GM18951 (cell line): ENCODE measurements around the gene PCSK5.

Experiments used
- POLR2A ChIP-seq: IDR thresholded peaks from 4 replicates; pipeline ENCODE4 v1.6.1; 2011; ENCODE audit warnings: mild to moderate bottlenecking; ENCODE audit not compliant: insufficient read length, insufficient read depth; ENCODE audit errors: extremely low read depth
- in situ Hi-C: fragments of 300-500 bp; cut with MboI; formaldehyde crosslinking; loops from one replicate; pipeline ENCODE4 v1.12.0; 2022; ENCODE audit warnings: low sequenced_read_pairs, mixed read lengths, inconsistent platforms; ENCODE audit not compliant: unreplicated experiment

Gene PCSK5

GRCh38 chr9:76377791-76378190 lies 487.3 kb downstream of the PCSK5 start:
- in situ Hi-C loops = no loop called here
- TF ChIP-seq POLR2A = no peak

DNA sequence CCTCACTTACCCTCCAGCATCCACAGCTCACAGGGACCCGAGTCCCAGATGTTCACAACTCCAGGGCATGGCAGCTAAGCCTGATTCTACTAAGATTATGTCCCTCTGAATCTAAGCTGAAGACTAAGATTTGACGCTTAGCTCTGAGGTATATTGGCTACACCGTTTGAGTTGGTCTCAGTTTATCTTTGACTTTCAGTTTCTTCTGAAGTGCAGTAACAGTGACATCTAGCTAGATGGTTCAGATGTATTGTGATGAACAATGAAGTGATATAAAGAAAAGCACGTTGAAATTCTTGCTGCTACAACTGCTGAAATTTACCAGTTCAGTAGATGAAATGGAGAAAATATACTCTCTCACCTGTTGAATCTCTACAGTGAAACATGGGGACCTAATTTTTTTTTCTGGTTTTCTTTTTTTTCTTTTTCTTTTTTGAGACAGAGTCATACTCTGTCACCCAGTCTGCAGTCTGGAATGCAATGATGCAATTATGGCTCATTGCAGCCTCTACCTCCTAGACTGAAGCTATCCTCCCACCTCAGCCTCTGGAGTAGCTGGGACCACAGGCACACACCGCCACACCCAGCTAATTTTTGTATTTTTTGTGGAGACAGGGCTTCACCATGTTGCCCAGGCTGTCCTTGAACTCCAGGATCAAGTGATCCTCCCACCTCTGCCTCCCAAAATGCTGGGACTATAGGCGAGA lies 488.0 kb downstream of the PCSK5 start:
- TF ChIP-seq POLR2A = no peak
- in situ Hi-C loops = no loop called here

GRCh38 chr9:76379494-76379893 lies 489.0 kb downstream of the PCSK5 start:
- no peak for TF ChIP-seq POLR2A
- in situ Hi-C loops = no loop called here

- no peak for TF ChIP-seq POLR2A
- in situ Hi-C loops = no loop called here
Observed at GRCh38 chr9:76390656-76391055, 500.2 kb downstream of the PCSK5 start.

DNA sequence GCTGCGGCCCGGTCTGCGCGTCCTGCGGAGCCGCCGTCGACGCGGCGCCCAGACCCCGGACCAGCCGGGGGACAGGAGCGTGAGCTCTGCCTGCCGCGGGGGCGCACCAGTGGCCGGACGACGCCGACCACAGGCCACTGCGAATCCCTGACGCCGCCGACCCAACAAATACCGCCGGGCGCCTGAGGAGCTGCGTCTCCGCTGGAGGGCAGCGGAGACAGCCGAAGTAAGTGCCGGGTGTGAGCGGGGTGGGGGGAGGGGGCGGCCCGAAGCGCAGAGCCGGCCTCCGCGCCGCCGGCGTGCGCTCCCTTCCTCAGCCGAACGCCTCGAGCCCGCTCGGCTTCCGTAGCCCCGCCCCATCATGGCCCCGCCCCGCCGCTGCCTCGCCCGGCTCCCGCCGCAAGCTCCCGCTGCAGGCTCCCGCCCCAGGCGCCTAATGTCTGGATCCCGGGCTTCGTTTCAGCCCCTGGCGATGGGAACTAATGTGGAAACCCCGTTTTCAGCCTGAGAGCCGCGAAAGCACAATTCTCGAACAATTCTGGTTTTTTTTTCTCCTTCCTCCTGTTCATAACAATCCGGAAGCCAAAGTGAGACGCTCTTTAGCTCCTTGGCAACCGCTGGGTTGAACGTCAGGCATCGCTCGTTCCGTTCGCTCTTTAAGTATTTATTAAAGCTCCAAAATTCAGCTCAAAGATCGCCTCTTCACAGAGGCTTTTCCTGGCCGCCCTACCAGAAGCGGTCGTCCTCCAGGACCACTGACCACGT lies 503.9 kb downstream of the PCSK5 start, which contains the start of gene RFK:
Gene RFK, minus strand, starts transcription at position 232 of the 765 bp plus-strand sequence. CDS start 255 bp downstream, outside the sequence.
- in situ Hi-C loops = no loop called here
- peak; percentile 72 for TF ChIP-seq POLR2A

GRCh38 chr9:76394960-76395252 lies 504.4 kb downstream of the PCSK5 start:
- in situ Hi-C loops = no loop called here
- no peak for TF ChIP-seq POLR2A

DNA sequence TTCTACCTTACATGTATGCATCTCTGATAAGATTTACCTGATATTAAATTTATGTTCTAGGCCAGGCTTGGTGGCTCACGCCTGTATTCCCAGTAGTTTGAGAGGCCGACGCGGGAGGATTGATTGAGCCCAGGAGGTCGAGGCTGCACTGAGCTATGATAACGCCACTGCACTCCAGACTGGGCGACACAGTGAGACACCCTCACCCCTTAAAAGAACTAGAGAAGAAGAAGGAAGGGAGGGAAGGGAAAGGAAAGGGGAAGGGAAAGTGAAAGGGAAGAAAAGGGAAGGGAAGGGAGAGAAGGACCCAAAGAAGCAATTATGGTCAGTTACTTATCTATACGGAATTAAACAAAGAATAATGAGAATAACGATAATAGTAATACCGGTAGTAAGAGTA lies 504.9 kb downstream of the PCSK5 start:
- in situ Hi-C loops = no loop called here
- no peak for TF ChIP-seq POLR2A

GRCh38 chr9:76396144-76396543 lies 505.7 kb downstream of the PCSK5 start:
- in situ Hi-C loops = no loop called here
- no peak for TF ChIP-seq POLR2A

GRCh38 chr9:76396597-76396996 lies 506.1 kb downstream of the PCSK5 start:
- in situ Hi-C loops = no loop called here
- no peak for TF ChIP-seq POLR2A

GRCh38 chr9:76399856-76400255 lies 509.4 kb downstream of the PCSK5 start:
- TF ChIP-seq POLR2A = no peak
- in situ Hi-C loops = no loop called here

- TF ChIP-seq POLR2A = no peak
Observed at GRCh38 chr9:76400534-76401096, 510.1 kb downstream of the PCSK5 start.

GRCh38 chr9:76401176-76401575 lies 510.7 kb downstream of the PCSK5 start:
- in situ Hi-C loops = no loop called here

More at GRCh38 chr9:76400534-76401096, 510.1 kb downstream of the PCSK5 start:
- in situ Hi-C loops = no loop called here

DNA sequence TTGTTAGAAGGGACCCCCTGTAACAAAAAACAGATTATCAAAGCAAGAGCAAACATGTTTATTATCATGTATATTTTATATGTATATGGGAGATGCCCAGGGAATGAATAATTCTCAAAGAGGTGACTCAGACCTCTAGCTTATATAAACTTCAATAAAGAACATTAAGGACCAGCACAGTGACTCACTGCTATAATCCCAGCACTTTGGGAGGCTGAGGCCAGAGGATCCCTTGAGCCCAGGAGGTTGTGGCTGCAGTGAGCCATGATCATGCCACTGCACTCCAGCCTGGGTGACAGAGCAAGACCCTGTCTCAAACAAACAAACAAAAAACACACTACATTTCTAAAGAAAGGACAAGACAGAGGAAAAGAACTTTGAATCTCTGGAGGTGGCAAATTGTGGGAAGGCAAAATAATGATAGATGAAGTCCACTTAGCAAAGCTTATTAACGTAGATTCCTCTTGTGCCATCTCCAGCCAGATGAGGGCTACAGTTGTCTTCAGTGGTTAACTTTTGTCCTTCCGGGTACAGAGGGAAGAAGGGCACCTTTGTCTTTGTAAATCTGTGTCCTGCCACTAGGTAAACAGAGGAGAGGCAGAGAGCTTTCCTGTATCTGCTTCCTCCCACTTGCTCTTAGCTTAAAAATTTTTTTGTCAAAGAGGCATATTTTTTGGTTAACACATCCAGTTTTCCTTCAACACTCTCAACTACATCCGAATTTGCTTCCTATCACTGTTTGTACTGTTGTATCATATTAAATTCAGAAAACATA lies 511.3 kb downstream of the PCSK5 start:
- in situ Hi-C loops = no loop called here
- TF ChIP-seq POLR2A = no peak

More at GRCh38 chr9:76401176-76401575, 510.7 kb downstream of the PCSK5 start:
- TF ChIP-seq POLR2A = no peak
